GM13977 (cell line): ENCODE measurements around the gene SMAP2.

Experiments used
- DNase-seq: peaks from one replicate; pipeline ENCODE4 v3.0.0; 2012; ENCODE audit warnings: low spot score
- in situ Hi-C: fragments of 300-500 bp; cut with MboI; formaldehyde crosslinking; loops from one replicate; pipeline ENCODE4 v1.12.0; 2022; ENCODE audit warnings: low sequenced_read_pairs, low pct_unique_long_range_greater_than_20kb, mixed read lengths, inconsistent platforms; ENCODE audit not compliant: unreplicated experiment
- TF ChIP-seq, protein P1 (sequence below): IDR thresholded peaks from 2 replicates; pipeline ENCODE4 v1.5.1; 2012; ENCODE audit warnings: mild to moderate bottlenecking, control low read depth; ENCODE audit not compliant: insufficient read depth; ENCODE audit errors: extremely low read depth, missing control alignments

Gene SMAP2

DNA sequence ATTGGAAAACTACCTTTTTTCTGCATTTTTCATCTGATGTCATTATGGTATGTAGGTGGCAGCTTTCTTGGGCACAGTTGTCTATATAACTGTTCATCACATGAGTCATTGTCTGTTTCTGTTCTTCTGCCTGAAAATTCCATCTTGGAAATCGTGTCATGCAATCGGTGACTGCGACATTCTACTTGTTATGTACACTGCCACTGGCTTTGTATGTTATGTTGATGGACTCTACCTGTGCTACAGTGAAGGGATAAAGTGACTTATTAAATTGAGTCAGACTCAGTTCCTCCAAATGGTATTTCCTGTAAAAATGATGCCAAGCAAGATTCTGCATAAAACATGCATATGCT is 8.6 kb downstream of the SMAP2 start:
- in situ Hi-C loops: no loop called here
- DNase-seq: no peak
- TF ChIP-seq, protein P1, sequence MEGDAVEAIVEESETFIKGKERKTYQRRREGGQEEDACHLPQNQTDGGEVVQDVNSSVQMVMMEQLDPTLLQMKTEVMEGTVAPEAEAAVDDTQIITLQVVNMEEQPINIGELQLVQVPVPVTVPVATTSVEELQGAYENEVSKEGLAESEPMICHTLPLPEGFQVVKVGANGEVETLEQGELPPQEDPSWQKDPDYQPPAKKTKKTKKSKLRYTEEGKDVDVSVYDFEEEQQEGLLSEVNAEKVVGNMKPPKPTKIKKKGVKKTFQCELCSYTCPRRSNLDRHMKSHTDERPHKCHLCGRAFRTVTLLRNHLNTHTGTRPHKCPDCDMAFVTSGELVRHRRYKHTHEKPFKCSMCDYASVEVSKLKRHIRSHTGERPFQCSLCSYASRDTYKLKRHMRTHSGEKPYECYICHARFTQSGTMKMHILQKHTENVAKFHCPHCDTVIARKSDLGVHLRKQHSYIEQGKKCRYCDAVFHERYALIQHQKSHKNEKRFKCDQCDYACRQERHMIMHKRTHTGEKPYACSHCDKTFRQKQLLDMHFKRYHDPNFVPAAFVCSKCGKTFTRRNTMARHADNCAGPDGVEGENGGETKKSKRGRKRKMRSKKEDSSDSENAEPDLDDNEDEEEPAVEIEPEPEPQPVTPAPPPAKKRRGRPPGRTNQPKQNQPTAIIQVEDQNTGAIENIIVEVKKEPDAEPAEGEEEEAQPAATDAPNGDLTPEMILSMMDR: no peak

DNA sequence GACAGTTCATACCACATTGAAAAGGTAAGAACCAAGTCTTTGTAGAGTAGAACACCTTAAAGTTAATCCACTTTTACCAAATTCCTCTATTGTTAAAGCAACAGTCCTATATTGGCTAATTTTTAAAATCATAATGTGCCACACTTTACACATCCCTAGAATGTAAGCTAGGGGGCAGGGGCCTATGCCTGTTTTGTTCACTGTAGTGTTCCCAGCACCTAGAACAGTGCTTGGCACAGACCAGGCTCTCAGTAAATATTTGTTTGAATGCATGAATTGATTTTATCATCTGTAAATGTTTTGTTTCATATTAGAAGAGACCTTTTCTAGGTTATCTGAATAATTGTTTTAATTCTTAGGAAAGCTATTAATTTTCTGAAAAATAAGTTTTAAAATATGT is 9.1 kb downstream of the SMAP2 start:
- no peak for DNase-seq
- TF ChIP-seq, protein P1: no peak
- in situ Hi-C loops: no loop called here

DNA sequence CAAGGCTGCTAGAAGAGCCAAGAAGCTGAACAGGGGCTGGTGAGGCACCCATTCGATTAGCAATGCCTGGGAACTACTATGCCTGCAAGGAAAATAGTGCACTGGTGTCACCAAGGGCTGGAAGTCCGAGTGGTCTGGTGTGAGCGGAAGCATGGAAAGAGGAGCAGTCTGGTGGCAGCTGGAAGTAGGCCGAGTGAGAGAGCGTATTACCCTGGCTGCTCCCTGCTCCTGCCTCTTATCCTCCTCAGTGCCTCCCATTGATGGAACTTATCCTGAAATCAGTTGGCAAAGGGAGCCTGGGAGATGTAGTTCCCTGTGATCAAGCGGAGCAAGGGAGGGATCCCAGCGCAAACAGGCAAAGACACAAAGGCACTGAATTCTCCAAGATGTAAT is 9.6 kb downstream of the SMAP2 start:
- DNase-seq: no peak
- TF ChIP-seq, protein P1: no peak
- in situ Hi-C loops: no loop called here

DNA sequence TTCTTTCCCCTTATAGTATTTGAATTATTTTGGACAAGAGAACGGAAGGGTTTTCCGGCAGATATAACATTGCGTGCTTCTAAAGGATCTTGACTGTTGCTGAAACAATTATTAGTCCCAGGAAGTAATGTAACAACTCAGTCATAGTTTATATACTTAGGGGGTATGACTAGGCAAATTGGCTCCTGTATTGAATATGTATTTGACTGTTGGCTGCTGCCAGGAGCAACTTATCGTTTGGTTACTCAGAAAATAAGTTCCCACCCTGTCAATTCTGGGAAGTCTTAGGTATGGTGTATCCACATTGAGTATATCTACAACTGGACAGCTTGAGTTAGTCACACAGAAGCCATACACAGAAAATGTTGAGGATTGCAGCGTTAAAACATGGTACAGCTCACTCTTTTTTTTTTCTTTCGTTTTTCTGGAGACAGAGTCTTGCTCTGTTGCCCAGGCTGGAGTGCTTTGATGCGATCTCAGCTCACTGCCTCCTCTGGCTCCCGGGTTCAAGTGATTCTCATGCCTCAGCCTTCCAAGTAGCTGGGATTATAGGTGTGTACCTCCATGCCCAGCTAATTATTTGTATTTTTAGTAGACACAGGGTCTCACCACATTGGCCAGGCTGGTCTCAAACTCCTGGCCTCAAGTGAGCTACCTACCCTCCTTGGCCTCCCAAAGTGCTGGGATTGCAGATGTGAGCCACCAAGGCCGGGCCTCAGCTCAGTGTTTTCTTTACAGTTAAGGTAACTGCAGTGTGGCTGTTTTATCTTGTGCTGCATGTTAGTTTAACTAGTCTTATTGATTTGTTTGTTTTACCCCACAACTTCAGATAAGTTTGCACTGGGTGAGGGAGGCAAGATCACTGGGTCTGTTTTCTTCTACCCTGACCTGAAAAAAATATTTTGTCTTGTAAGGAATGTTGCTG is 10.2 kb downstream of the SMAP2 start:
- TF ChIP-seq, protein P1: no peak
- DNase-seq: no peak
- in situ Hi-C loops: no loop called here

DNA sequence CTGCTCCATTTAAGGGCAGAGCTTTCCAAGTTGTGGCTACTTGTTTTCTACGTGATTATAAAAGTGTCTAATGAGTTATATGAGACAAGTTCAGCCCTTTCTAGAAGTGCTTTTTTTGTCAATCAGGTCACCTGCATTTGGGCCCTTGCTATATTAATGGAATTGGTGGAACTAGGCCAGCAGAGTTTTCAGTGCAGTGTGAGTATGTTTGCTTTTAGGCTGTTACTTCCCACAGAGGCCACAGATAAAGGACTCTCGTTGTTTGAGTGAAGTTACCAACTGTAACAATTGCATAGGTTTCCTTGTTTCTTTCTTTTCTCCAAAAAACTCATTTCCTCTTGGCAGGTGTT is 10.9 kb downstream of the SMAP2 start:
- in situ Hi-C loops: no loop called here
- DNase-seq: no peak
- TF ChIP-seq, protein P1: no peak

DNA sequence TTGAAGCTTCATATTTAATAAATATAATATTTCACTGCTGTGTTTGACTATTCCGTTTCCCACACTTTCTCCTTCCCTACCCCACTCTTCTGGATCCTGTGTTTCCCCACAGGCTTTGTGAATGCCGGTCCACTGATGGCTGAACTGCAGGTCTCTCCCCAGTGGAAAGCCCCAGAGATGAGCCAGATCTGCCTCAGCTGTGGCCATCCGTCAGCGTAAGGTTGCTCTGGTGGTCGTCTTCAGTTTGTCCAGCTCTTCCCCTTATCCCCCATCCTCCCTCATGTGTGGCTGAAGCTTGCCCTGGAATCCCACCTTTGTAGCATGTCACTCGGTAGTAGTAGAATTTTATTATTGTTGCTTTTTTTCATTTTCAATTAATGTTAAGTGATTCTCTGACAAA is 11.4 kb downstream of the SMAP2 start:
- DNase-seq: no peak
- TF ChIP-seq, protein P1: no peak

More for the DNA sequence above, 11.4 kb downstream of the SMAP2 start:
- in situ Hi-C loops: no loop called here
